ENCODE data around the gene EXOC6B.

DNA sequence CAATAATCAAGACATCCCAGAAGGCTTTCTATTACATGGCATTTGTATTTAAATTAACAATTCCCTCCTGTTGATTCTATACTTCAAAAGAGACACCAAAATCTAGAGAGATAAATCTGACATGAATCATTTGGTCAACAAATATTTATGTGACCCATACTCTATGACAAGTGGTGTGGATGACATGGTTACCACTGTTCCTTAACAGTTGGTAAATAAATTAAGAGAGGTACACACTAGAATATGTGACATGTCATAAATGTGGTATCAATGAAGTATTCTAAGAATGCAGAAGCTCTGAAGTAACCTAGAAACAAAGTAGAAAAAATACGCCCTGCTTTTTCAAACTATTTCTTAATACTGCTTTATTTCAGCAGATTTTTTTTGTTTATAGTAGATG is 255.4 kb downstream of the EXOC6B start:
- TF ChIP-seq, protein P1, sequence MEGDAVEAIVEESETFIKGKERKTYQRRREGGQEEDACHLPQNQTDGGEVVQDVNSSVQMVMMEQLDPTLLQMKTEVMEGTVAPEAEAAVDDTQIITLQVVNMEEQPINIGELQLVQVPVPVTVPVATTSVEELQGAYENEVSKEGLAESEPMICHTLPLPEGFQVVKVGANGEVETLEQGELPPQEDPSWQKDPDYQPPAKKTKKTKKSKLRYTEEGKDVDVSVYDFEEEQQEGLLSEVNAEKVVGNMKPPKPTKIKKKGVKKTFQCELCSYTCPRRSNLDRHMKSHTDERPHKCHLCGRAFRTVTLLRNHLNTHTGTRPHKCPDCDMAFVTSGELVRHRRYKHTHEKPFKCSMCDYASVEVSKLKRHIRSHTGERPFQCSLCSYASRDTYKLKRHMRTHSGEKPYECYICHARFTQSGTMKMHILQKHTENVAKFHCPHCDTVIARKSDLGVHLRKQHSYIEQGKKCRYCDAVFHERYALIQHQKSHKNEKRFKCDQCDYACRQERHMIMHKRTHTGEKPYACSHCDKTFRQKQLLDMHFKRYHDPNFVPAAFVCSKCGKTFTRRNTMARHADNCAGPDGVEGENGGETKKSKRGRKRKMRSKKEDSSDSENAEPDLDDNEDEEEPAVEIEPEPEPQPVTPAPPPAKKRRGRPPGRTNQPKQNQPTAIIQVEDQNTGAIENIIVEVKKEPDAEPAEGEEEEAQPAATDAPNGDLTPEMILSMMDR (IDR thresholded peaks at IDR 0.05): no peak
- TF ChIP-seq POLR2A (IDR thresholded peaks at IDR 0.05): no peak
